Epidermal melanocyte (primary cell): Measurements from ENCODE around the gene ADH7.
"Not testable (repeated sequence)": the region's sequence is repeated elsewhere in the genome, so short reads cannot be mapped to it uniquely, and the experiment has no call there.

ENCODE experiments used
- DNase-seq: peaks from one replicate; pipeline ENCODE4 v3.0.0; 2011; ENCODE audit warnings: low spot score; ENCODE audit not compliant: insufficient read length

The ADH7 gene

DNA sequence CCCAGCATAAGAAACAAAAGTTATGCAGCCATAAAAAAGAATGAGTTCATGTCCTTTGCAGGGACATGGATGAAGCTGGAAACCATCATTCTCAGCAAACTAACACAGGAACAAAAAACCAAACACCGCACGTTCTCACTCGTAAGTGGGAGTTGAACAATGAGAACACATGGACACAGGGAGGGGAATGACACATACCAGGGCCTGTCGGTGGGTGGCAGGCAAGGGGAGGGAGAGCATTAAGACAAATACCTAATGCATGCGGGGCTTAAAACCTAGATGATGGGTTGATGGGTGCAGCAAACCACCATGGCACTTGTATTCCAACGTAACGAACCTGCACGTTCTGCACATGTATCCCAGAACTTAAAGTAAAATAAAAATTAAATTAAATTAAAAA is 19.4 kb downstream of the ADH7 start:
- not testable (repeated sequence) for DNase-seq

- not testable (repeated sequence) for DNase-seq
These were observed 20.2 kb downstream of the ADH7 start for GRCh38 chr4:99414902-99415301.

DNA sequence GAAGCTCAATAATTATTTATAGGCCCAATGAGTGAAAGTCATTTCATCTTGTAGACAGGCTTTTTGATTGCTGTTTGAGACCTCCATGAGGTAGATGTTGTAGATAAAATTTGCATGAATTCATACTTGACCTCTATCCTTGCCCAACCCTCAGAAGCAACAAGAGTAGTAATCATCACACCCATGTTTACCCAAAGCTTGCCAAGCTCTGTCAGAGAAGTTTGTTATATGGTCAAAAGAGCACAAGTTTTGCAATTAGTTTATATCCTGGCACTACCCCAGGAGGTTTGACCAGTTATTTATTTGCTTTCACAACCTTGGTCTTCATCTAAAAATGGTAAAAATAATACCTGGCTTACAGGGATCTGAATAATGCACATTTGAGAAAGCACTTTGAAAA is 20.7 kb downstream of the ADH7 start:
- DNase-seq = no peak

DNA sequence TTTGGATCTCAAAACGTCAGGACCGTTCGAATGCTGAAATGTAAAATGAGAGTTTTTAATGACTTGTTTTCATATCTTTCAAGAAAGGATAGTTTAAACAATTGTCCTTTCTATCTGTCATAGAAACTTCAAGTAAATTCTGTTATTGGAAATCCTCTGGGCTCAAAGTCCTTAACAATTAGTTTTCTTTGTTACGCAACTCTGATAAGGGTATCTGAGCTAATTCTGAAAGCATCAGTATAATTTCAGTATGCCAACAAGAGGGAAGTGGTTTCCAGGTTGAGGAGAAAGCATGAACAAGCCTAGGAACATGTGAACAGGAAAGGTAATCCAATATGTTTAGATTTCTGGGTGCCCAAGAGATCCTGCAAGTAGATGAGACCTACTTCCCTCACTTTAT is 22.0 kb downstream of the ADH7 start:
- DNase-seq = no peak

DNA sequence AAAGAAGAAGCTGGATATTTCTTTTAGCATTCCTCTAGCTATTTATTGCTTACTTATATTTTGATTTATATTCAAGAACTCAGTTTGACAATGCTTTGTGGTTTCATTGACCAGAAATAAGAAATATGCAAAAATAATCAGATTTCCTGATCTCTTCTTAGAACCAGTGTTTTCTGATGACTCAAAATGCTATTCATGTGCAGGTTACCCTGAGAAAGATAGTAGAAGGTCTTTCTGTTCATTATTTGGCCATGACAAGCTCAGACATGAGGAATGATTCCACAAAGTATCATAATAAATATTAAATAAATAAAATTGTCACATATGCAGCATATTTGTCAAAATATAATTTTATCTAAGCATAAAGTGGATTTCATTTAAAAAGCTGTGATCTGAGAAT is 24.1 kb downstream of the ADH7 start:
- DNase-seq = no peak

- DNase-seq = no peak
These were observed 25.1 kb downstream of the ADH7 start for GRCh38 chr4:99410075-99410474.

- DNase-seq = no peak
These were observed 26.8 kb downstream of the ADH7 start for GRCh38 chr4:99408346-99408745.

- peak; percentile 33 for DNase-seq
These were observed 29.6 kb downstream of the ADH7 start for GRCh38 chr4:99405433-99406115.

DNA sequence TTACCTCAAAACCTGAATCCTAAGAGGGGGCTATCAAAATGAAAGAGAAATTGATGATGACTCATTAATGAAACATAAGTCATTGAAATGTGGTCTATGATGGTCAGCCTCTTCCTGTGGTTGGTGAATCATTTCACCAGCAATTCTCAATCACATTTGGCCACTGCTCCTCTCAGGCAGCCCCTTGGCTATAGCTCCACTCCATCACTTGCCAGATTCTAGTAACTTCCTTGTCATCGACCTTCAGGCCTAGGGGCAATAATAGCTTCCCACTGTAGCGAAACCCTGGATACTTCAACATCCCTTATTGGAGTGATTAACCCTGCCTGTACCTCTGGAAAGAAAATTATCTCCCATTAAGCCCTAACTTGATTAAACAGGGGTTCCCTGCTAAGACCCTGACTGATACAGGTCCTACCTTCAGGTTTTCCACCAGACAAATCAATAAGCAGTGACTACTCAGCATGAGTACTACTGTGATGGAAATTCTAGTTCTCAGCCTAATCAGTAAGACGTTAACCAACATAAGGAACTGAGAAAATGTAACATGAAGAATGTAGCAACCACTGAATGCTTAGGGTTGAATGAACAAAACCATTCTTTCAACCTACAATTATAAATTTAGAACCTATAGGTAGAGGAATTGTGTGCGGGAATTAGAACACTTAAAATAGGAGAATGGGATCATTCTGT is 30.4 kb downstream of the ADH7 start:
- peak; percentile 39 for DNase-seq

DNA sequence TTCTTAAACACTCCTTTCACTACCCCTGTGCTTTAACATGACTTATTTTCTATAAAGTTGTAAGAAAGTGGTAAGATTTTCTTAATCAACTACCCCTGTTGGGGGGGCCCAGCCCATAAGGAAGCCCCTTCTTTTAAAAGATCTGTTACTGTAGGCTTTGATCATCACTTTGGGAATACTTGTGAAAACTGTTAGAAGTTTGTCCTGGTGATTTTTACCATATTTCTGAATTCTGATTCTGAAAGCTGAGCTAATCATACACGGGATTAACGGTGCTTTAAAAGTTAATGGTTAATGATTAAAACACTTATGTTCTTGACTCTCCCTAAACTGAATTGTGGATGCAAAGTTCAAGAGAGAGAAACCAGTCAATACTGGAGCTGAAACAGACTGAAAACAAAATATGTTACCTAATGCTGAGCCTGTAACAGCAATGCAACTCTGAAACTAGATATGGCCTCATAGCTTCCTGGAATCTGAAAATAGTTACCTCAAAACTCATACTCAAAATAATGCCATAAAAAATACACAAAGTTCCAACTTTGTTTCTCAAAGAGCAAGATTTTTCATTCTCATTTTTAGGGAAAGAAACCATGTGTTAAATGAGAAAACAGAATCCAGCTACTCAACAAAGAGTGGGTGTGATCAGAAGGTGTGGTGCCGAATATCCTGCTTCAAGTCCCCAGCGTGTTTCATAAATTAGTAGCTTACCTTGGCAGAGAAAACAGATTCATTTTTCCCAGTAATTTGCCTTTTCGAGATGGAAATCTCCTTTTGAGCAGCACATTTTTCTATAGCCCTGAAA is 31.6 kb downstream of the ADH7 start:
- DNase-seq = no peak

- no peak for DNase-seq
These were observed 32.4 kb downstream of the ADH7 start for GRCh38 chr4:99402765-99403164.

GRCh38 chr4:99400831-99401230 is 34.3 kb downstream of the ADH7 start:
- no peak for DNase-seq

GRCh38 chr4:99399017-99399416 is 36.1 kb downstream of the ADH7 start:
- no peak for DNase-seq

- DNase-seq = no peak
These were observed 39.4 kb downstream of the ADH7 start for GRCh38 chr4:99395595-99396364.

GRCh38 chr4:99394896-99395295 is 40.2 kb downstream of the ADH7 start:
- no peak for DNase-seq

DNA sequence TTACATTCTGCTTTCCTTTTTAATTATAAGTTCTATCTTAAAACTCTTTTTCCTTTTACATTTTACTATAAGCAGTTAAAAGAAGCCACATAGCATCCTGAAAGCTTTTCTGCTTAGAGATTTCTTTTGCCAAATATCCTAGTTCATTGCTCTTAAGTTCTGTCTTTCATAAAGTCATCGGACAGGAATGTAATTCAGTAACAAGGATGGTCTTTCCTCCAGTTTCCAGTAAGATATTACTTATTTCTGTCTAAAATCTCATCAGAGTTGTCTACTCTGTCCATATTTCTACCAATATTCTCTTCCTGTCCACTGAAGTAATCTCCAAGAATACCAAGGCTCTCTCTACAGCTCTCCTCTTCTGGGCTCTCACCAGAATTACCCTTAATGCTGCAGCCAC is 45.1 kb downstream of the ADH7 start:
- DNase-seq = no peak

DNA sequence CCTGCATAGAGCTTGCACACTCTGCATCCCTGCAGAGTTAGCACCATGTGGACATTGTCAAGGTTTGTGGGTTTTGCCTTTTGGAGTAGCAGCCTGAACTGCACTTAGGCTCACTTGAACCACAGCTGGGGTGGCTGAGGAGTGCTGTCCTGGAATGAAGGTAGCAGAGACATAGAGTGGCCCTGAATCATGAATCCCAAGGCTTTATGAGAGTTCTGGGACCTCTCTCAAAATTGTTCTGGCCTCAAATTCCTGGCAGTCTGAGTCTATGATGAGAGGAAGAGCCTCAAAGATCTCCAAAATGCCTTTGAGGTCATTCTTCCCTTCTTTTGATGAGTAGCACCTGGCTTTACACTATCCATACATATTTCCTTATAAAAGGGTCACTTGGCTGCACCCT is 45.5 kb downstream of the ADH7 start:
- DNase-seq = no peak

GRCh38 chr4:99383833-99384392 is 51.2 kb downstream of the ADH7 start:
- peak; percentile 37 for DNase-seq

DNA sequence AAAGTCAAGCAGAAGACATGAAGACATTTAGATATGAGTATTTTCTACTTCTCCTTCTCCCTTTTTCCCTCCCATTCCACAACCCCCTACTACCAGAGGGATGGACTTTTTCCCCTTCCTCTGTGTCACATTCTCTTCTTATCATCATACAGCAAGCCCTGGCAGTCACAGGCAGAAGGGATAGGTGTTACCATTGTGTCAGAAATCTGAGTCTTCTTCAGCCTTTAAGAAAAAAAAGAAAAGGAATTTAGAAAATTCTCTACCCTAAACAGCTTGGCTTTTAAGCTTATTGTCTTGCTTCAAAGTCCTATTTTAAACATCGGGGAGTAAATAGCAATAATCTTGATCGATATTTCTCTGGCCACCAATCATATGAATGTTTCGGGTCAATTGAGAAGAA is 51.7 kb downstream of the ADH7 start:
- DNase-seq = no peak

GRCh38 chr4:99382745-99383360 is 52.3 kb downstream of the ADH7 start:
- no peak for DNase-seq
